ENCODE measurements around the gene ADCY1. TPM values are rescaled to one million over a fixed set of nuclear protein-coding genes. Genes with fewer than 3 reads are reported as not detected.

ADCY1 gene
- total RNA-seq, 1 donor from 2014 or later: 6.6 TPM

DNA sequence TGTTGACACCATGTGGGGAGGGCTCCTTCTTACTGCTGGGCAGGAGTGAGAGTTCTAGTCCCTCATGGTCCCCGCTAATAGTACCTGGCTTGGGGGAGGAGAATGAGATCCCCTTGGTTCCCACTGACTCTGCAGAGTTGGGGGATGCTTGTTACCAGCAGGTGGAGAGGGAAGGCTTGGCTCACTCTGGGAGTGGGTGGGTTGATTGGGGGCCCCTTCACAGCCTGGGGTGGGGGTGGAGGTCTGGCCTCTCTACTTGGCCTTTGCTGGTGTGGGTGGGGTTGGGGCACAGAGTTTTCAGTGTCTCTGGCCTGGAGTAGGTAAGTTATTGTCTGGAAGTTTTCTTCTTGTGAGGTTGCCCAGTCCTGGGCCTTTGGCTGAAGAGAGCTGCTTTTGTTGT lies 31.9 kb downstream of the ADCY1 start:
- no peaks in the 10 kb centered on the region for H3K36me3 ChIP-seq (ENCODE audit: control insufficient read depth, insufficient read depth, low read length)
- no peak for DNase-seq (ENCODE audit: low read depth)
- no peak for TF ChIP-seq CTCF (IDR thresholded peaks at IDR 0.05; ENCODE audit: insufficient read depth, low read length, poor library complexity, severe bottlenecking)
- no peak overlapping the region for H3K4me3 ChIP-seq (ENCODE audit: low read depth, low read length)
- H3K27me3 ChIP-seq (ENCODE audit: control insufficient read depth, insufficient read depth, low read length): no peaks in the 10 kb centered on the region

DNA sequence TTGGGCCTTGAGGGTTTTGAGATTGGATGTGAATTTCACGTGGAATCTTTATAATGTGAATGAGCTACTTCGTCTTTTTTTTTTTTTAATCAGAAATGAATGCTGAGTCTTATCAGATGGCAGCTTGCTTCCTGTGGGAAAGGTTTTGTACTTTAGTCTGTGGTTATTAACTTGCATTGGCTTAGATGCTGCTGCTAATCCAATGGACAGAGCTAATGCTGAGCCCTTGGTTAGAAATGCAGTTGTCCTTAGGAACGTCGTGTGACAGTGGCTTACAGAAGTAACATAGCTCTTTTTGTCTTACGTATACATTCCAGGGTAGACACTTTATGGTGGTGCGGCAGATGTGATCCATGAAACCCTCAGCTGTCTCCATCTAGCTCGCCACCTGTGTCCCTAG lies 32.8 kb downstream of the ADCY1 start:
- no peak for TF ChIP-seq CTCF (IDR thresholded peaks at IDR 0.05; ENCODE audit: insufficient read depth, low read length, poor library complexity, severe bottlenecking)
- no peak for DNase-seq (ENCODE audit: low read depth)
- H3K36me3 ChIP-seq (ENCODE audit: control insufficient read depth, insufficient read depth, low read length): no peaks in the 10 kb centered on the region
- H3K4me3 ChIP-seq (ENCODE audit: low read depth, low read length): no peak overlapping the region
- H3K27me3 ChIP-seq (ENCODE audit: control insufficient read depth, insufficient read depth, low read length): no peaks in the 10 kb centered on the region

DNA sequence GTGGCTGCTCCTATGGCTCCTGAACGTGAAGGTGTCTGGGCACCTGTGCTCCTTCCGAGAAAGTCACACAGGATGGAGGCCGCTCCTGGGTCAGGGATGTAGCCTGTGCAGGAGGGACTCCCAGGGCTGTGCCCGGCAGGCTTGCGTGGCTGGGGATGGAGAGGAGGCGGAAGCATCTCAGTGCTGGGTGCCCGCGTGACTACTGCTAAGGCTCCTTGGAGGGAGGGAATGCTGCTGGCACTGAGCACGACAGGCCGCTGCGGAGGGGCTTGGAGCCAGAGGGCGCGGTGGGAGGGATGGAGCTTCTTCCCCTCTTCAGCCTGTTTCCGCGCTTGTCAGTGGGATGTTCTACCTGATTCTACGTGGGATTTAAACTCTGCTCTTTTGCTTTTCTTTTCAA lies 35.0 kb downstream of the ADCY1 start:
- no peak for DNase-seq (ENCODE audit: low read depth)
- no peak overlapping the region for H3K4me3 ChIP-seq (ENCODE audit: low read depth, low read length)
- no peaks in the 10 kb centered on the region for H3K27me3 ChIP-seq (ENCODE audit: control insufficient read depth, insufficient read depth, low read length)
- no peaks in the 10 kb centered on the region for H3K36me3 ChIP-seq (ENCODE audit: control insufficient read depth, insufficient read depth, low read length)
- no peak for TF ChIP-seq CTCF (IDR thresholded peaks at IDR 0.05; ENCODE audit: insufficient read depth, low read length, poor library complexity, severe bottlenecking)

DNA sequence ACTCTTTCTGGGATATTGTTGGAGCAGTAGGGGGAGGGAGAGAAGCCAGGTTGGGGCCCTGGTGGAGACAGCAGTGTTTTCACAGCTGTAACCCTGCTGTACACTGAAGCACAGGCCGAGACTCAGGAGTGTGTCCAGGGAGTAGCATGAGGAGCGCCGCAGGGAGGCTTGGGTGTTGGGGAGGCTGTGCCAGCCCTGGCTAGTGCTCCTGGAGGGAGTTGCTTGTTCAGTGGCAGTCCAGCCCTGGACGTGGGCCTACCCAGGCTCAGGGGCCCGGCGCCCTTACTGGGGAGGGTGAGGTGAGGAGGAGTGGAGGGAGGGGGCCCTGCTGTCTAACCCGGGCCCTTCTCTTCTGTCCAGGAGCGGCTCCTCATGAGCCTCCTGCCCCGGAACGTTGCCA lies 35.9 kb downstream of the ADCY1 start:
- TF ChIP-seq CTCF (IDR thresholded peaks at IDR 0.05; ENCODE audit: insufficient read depth, low read length, poor library complexity, severe bottlenecking): no peak

GRCh38 chr7:45610660-45611299 lies 36.6 kb downstream of the ADCY1 start:
- no peak for DNase-seq (ENCODE audit: low read depth)
- H3K36me3 ChIP-seq (ENCODE audit: control insufficient read depth, insufficient read depth, low read length): no peaks in the 10 kb centered on the region
- TF ChIP-seq CTCF (IDR thresholded peaks at IDR 0.05; ENCODE audit: insufficient read depth, low read length, poor library complexity, severe bottlenecking): no peak
- no peak overlapping the region for H3K4me3 ChIP-seq (ENCODE audit: low read depth, low read length)
- no peaks in the 10 kb centered on the region for H3K27me3 ChIP-seq (ENCODE audit: control insufficient read depth, insufficient read depth, low read length)

More for the DNA sequence above, 35.9 kb downstream of the ADCY1 start:
- Histone ChIP-seq H3K27me3 (ENCODE audit: control insufficient read depth, insufficient read depth, low read length) (no peaks in the 10 kb centered on the region), H3K36me3 (ENCODE audit: control insufficient read depth, insufficient read depth, low read length) (no peaks in the 10 kb centered on the region), H3K4me3 (ENCODE audit: low read depth, low read length) (no peak overlapping the region)
- DNase-seq (ENCODE audit: low read depth): no peak

GRCh38 chr7:45617166-45617565 lies 43.0 kb downstream of the ADCY1 start:
- no peak for DNase-seq (ENCODE audit: low read depth)
- TF ChIP-seq CTCF (IDR thresholded peaks at IDR 0.05; ENCODE audit: insufficient read depth, low read length, poor library complexity, severe bottlenecking): no peak
- H3K4me3 ChIP-seq (ENCODE audit: low read depth, low read length): no peak overlapping the region

More at GRCh38 chr7:45617166-45617565, 43.0 kb downstream of the ADCY1 start:
- H3K36me3 ChIP-seq (ENCODE audit: control insufficient read depth, insufficient read depth, low read length): no peaks in the 10 kb centered on the region
- no peaks in the 10 kb centered on the region for H3K27me3 ChIP-seq (ENCODE audit: control insufficient read depth, insufficient read depth, low read length)
